WTC11 (cell line): ENCODE measurements around the gene PHAF1. TPM values are rescaled to one million over a fixed set of nuclear protein-coding genes. Genes with fewer than 3 reads are reported as not detected.

ENCODE experiments used
- ATAC-seq: fragments of 200-7000 bp; cut with Tn5 transposase; 2 replicates; pipeline ENCODE4 v1.10.0; 2021; ENCODE audit warnings: mild to moderate bottlenecking, moderate library complexity
- CTCF ChIA-PET: fragments of 300-600 bp; sonication (Branson Sonifier 250); formaldehyde crosslinking; loops from one replicate; lab custom pipeline; 2021; ENCODE audit warnings: antibody characterized with exemption; lab: Charles Lee
- POLR2A ChIA-PET: fragments of 350-600 bp; sonication (Branson Sonifier 250); formaldehyde crosslinking; loops from one replicate; lab custom pipeline; 2021; ENCODE audit warnings: antibody characterized with exemption; lab: Charles Lee
- DNase-seq: peaks from one replicate; pipeline ENCODE4 v3.0.0; 2021; ENCODE audit warnings: low spot score
- H3K27ac Mint-ChIP-seq: 2 replicates; pipeline ENCODE4 v1.8.0; 2021; ENCODE audit warnings: mixed read lengths
- H3K27me3 Mint-ChIP-seq: 2 replicates; pipeline ENCODE4 v1.8.0; 2021; ENCODE audit warnings: low read depth, mild to moderate bottlenecking, moderate library complexity, mixed read lengths
- H3K36me3 Mint-ChIP-seq: 2 replicates; pipeline ENCODE4 v1.8.0; 2021; ENCODE audit warnings: mixed read lengths
- H3K4me1 Mint-ChIP-seq: 2 replicates; pipeline ENCODE4 v1.8.0; 2022; ENCODE audit warnings: mixed read lengths
- H3K4me3 Mint-ChIP-seq: 2 replicates; pipeline ENCODE4 v1.8.0; 2021; ENCODE audit warnings: mild to moderate bottlenecking, moderate library complexity, mixed read lengths
- H3K9me3 Mint-ChIP-seq: 2 replicates; pipeline ENCODE4 v1.8.0; 2021; ENCODE audit warnings: mixed read lengths
- CBFB ChIP-seq: sonication (generic); formaldehyde crosslinking; IDR thresholded peaks from 2 replicates; pipeline ENCODE4 v1.8.1; 2022; ENCODE audit warnings: mild to moderate bottlenecking, low read depth, missing genetic modification reagents
- ETV6 ChIP-seq: sonication (generic); formaldehyde crosslinking; IDR thresholded peaks from 2 replicates; pipeline ENCODE4 v1.8.1; 2022; ENCODE audit warnings: mild to moderate bottlenecking, missing genetic modification reagents
- FOXK1 ChIP-seq: sonication (generic); formaldehyde crosslinking; IDR thresholded peaks from 2 replicates; pipeline ENCODE4 v1.8.0; 2022; ENCODE audit warnings: mild to moderate bottlenecking, moderate library complexity, missing genetic modification reagents
- GTF2I ChIP-seq: fragments of 250-450 bp; sonication (Bioruptor Pico); conservative IDR thresholded peaks from 2 replicates; pipeline ENCODE4 v1.4.0; 2021; ENCODE audit warnings: mild to moderate bottlenecking
- IRF2 ChIP-seq: sonication (generic); formaldehyde crosslinking; IDR thresholded peaks from 2 replicates; pipeline ENCODE4 v1.8.0; 2022; ENCODE audit warnings: low read depth, missing genetic modification reagents, borderline replicate concordance
- NFE2L1 ChIP-seq: sonication (generic); formaldehyde crosslinking; IDR thresholded peaks from 2 replicates; pipeline ENCODE4 v1.8.1; 2023; ENCODE audit warnings: missing genetic modification reagents
- SP1 ChIP-seq: sonication (generic); formaldehyde crosslinking; conservative IDR thresholded peaks from 2 replicates; pipeline ENCODE4 v1.8.1; 2022; ENCODE audit warnings: missing genetic modification reagents
- TCF7 ChIP-seq: sonication (generic); formaldehyde crosslinking; IDR thresholded peaks from 2 replicates; pipeline ENCODE4 v1.8.0; 2022; ENCODE audit warnings: mild to moderate bottlenecking, low read depth, missing genetic modification reagents, moderate library complexity
- ZBTB43 ChIP-seq: sonication (generic); formaldehyde crosslinking; IDR thresholded peaks from 2 replicates; pipeline ENCODE4 v1.8.1; 2023; ENCODE audit warnings: mild to moderate bottlenecking, missing genetic modification reagents
- ZNF138 ChIP-seq: sonication (generic); formaldehyde crosslinking; conservative IDR thresholded peaks from 2 replicates; pipeline ENCODE4 v1.8.1; 2022; ENCODE audit warnings: mild to moderate bottlenecking, moderate library complexity, missing genetic modification reagents
- ZNF263 ChIP-seq: sonication (generic); formaldehyde crosslinking; IDR thresholded peaks from 2 replicates; pipeline ENCODE4 v1.8.1; 2022; ENCODE audit warnings: low read depth, mild to moderate bottlenecking, moderate library complexity, missing genetic modification reagents
- ZNF416 ChIP-seq: fragments of 250-450 bp; sonication (Bioruptor Pico); IDR thresholded peaks from 2 replicates; pipeline ENCODE4 v1.9.0; 2021; ENCODE audit warnings: mild to moderate bottlenecking, inconsistent platforms
- ZNF532 ChIP-seq: fragments of 250-450 bp; sonication (Bioruptor Pico); IDR thresholded peaks from 2 replicates; pipeline ENCODE4 v1.9.0; 2021; ENCODE audit warnings: mild to moderate bottlenecking, borderline replicate concordance
- total RNA-seq: library from RNA; stranded (reverse); gene quantifications from 3 replicates; pipeline ENCODE4 v1.2.3, GENCODE V29; 2021
- TF ChIP-seq, protein P1 (sequence below): sonication (generic); formaldehyde crosslinking; IDR thresholded peaks from 2 replicates; pipeline ENCODE4 v1.8.1; 2022; ENCODE audit warnings: mild to moderate bottlenecking, moderate library complexity, missing genetic modification reagents
- TF ChIP-seq, protein P2 (sequence below): sonication (generic); formaldehyde crosslinking; IDR thresholded peaks from 2 replicates; pipeline ENCODE4 v1.8.0; 2022; ENCODE audit warnings: mild to moderate bottlenecking, missing genetic modification reagents
- TF ChIP-seq, protein P3 (sequence below): fragments of 250-450 bp; sonication (Bioruptor Pico); IDR thresholded peaks from 2 replicates; pipeline ENCODE4 v1.9.0; 2021; ENCODE audit warnings: mild to moderate bottlenecking
- TF ChIP-seq, protein P4 (sequence below): sonication (generic); formaldehyde crosslinking; IDR thresholded peaks from 2 replicates; pipeline ENCODE4 v1.8.1; 2023; ENCODE audit warnings: mild to moderate bottlenecking, missing genetic modification reagents, borderline replicate concordance

The PHAF1 gene
- total RNA-seq, 1 experiment from 2014 or later = 18.8 TPM

- TF ChIP-seq ZBTB43 (CRISPR knock-in tag) (no peak; the same call in 1 of the 2 replicates), ZNF532 (CRISPR knock-in tag) (no peak), ZNF416 (CRISPR knock-in tag) (no peak), TCF7 (CRISPR knock-in tag) (0 out of 2 replicates have a peak, but pooled peaks have one; percentile 15), FOXK1 (CRISPR knock-in tag) (no peak; the same call in 1 of the 2 replicates), ZNF263 (no peak), IRF2 (CRISPR knock-in tag) (no peak), CBFB (CRISPR knock-in tag) (no peak), NFE2L1 (peak; percentile 52; the same call in 1 of the 2 replicates), SP1 (peak; percentile 60), ETV6 (CRISPR knock-in tag) (peak; percentile 80)
- TF ChIP-seq, protein P1, sequence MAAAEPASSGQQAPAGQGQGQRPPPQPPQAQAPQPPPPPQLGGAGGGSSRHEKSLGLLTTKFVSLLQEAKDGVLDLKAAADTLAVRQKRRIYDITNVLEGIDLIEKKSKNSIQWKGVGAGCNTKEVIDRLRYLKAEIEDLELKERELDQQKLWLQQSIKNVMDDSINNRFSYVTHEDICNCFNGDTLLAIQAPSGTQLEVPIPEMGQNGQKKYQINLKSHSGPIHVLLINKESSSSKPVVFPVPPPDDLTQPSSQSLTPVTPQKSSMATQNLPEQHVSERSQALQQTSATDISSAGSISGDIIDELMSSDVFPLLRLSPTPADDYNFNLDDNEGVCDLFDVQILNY (CRISPR knock-in tag) = no peak
- TF ChIP-seq, protein P2, sequence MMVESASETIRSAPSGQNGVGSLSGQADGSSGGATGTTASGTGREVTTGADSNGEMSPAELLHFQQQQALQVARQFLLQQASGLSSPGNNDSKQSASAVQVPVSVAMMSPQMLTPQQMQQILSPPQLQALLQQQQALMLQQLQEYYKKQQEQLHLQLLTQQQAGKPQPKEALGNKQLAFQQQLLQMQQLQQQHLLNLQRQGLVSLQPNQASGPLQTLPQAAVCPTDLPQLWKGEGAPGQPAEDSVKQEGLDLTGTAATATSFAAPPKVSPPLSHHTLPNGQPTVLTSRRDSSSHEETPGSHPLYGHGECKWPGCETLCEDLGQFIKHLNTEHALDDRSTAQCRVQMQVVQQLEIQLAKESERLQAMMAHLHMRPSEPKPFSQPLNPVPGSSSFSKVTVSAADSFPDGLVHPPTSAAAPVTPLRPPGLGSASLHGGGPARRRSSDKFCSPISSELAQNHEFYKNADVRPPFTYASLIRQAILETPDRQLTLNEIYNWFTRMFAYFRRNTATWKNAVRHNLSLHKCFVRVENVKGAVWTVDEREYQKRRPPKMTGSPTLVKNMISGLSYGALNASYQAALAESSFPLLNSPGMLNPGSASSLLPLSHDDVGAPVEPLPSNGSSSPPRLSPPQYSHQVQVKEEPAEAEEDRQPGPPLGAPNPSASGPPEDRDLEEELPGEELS (CRISPR knock-in tag) = peak; percentile 77; the same call in 1 of the 2 replicates
- TF ChIP-seq, protein P3, sequence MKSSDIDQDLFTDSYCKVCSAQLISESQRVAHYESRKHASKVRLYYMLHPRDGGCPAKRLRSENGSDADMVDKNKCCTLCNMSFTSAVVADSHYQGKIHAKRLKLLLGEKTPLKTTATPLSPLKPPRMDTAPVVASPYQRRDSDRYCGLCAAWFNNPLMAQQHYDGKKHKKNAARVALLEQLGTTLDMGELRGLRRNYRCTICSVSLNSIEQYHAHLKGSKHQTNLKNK (CRISPR knock-in tag) = 0 out of 2 replicates have a peak, but pooled peaks have one; percentile 33
These were observed 82.4 kb downstream of the PHAF1 start, which contains the start of gene E2F4 (continued) for GRCh38 chr16:67191995-67192681.

DNA sequence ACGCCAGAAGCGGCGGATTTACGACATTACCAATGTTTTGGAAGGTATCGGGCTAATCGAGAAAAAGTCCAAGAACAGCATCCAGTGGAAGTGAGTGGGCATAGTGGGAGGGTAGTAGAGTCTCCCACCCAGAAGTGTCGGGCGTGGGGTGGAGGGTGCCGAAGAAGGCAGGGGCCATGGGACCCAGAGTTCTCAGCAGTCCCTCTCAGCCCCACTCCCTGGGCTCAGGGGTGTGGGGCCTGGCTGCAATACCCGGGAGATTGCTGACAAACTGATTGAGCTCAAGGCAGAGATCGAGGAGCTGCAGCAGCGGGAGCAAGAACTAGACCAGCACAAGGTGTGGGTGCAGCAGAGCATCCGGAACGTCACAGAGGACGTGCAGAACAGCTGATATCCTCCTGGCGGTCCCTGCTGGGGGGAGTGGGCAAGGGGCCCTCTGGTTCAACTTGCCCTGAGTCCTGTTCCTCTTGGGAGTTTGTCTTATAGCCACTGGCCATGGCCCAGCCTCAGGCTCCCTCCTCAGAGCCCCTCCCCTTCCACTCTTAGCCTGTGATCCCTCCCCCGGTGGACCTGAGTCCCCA lies 83.1 kb downstream of the PHAF1 start:
- H3K9me3 Mint-ChIP-seq = no peaks in the 10 kb centered on the region
- ATAC-seq (no peak), DNase-seq (no peak)
- ChIA-PET POLR2A (no interaction called here), CTCF (interaction anchor here (0.6 to 1.5 kb wide), 7 partner anchors 18 to 280 kb away, joined by 3 to 6 read pairs (median 3); partner anchors contain the start of genes B3GNT9, CES3 and TMEM208)
- H3K4me3 Mint-ChIP-seq = peak overlapping the region; percentile 87
- H3K27ac Mint-ChIP-seq = peak overlapping the region; percentile 63
- no peak for TF ChIP-seq GTF2I (CRISPR knock-in tag)
- no peak for TF ChIP-seq ZNF416 (CRISPR knock-in tag)
- TF ChIP-seq ZNF138 (CRISPR knock-in tag) = no peak
- TF ChIP-seq, protein P4, sequence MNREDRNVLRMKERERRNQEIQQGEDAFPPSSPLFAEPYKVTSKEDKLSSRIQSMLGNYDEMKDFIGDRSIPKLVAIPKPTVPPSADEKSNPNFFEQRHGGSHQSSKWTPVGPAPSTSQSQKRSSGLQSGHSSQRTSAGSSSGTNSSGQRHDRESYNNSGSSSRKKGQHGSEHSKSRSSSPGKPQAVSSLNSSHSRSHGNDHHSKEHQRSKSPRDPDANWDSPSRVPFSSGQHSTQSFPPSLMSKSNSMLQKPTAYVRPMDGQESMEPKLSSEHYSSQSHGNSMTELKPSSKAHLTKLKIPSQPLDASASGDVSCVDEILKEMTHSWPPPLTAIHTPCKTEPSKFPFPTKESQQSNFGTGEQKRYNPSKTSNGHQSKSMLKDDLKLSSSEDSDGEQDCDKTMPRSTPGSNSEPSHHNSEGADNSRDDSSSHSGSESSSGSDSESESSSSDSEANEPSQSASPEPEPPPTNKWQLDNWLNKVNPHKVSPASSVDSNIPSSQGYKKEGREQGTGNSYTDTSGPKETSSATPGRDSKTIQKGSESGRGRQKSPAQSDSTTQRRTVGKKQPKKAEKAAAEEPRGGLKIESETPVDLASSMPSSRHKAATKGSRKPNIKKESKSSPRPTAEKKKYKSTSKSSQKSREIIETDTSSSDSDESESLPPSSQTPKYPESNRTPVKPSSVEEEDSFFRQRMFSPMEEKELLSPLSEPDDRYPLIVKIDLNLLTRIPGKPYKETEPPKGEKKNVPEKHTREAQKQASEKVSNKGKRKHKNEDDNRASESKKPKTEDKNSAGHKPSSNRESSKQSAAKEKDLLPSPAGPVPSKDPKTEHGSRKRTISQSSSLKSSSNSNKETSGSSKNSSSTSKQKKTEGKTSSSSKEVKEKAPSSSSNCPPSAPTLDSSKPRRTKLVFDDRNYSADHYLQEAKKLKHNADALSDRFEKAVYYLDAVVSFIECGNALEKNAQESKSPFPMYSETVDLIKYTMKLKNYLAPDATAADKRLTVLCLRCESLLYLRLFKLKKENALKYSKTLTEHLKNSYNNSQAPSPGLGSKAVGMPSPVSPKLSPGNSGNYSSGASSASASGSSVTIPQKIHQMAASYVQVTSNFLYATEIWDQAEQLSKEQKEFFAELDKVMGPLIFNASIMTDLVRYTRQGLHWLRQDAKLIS (CRISPR knock-in tag) = no peak
- TF ChIP-seq ZNF532 (CRISPR knock-in tag) = no peak
- H3K36me3 Mint-ChIP-seq = peaks cover 36% of the 10 kb centered on the region
- H3K27me3 Mint-ChIP-seq = no peaks in the 10 kb centered on the region
- peaks cover 23% of the 10 kb centered on the region for H3K4me1 Mint-ChIP-seq
